H9 (cell line): Measurements from ENCODE around the gene MYCBP2. TPM values are rescaled to one million over a fixed set of nuclear protein-coding genes. Genes with fewer than 3 reads are reported as not detected.

Experiments
- DNase-seq: peaks from one replicate; pipeline ENCODE4 v3.0.0-alpha.2; 2017
- H2AFZ ChIP-seq: one replicate; pipeline ENCODE4 v1.6.1; 2013; ENCODE audit warnings: mild to moderate bottlenecking, low read length, control low read depth, moderate library complexity
- H2AK5ac ChIP-seq: 2 replicates; pipeline ENCODE4 v1.6.1; 2013; ENCODE audit warnings: low read length, control low read depth, mixed read lengths; ENCODE audit not compliant: insufficient read length
- H2BK120ac ChIP-seq: one replicate; pipeline ENCODE4 v1.6.1; 2013; ENCODE audit warnings: low read depth, mild to moderate bottlenecking, low read length, control low read depth, inconsistent platforms; ENCODE audit not compliant: poor library complexity, severe bottlenecking
- H2BK12ac ChIP-seq: 2 replicates; pipeline ENCODE4 v1.6.1; 2013; ENCODE audit warnings: low read length, control low read depth, mixed read lengths, low read depth; ENCODE audit not compliant: insufficient read length
- H2BK15ac ChIP-seq: 2 replicates; pipeline ENCODE4 v1.6.1; 2013; ENCODE audit warnings: low read depth, low read length, control low read depth
- H2BK20ac ChIP-seq: one replicate; pipeline ENCODE4 v1.6.1; 2013; ENCODE audit warnings: low read depth, mild to moderate bottlenecking, low read length, control low read depth, inconsistent platforms; ENCODE audit not compliant: poor library complexity, severe bottlenecking
- H2BK5ac ChIP-seq: 2 replicates; pipeline ENCODE4 v1.6.1; 2013; ENCODE audit warnings: low read length, control low read depth, mixed read lengths; ENCODE audit not compliant: insufficient read length
- H3K14ac ChIP-seq: 2 replicates; pipeline ENCODE4 v1.6.1; 2013; ENCODE audit warnings: low read length, control low read depth; ENCODE audit not compliant: insufficient read depth
- H3K18ac ChIP-seq: 2 replicates; pipeline ENCODE4 v1.6.1; 2013; ENCODE audit warnings: low read depth, mild to moderate bottlenecking, mixed read lengths, low read length, control low read depth; ENCODE audit not compliant: insufficient read length
- H3K23ac ChIP-seq: 2 replicates; pipeline ENCODE4 v1.6.1; 2013; ENCODE audit warnings: low read length, control low read depth, mixed read lengths, low read depth; ENCODE audit not compliant: insufficient read length
- H3K23me2 ChIP-seq: 2 replicates; pipeline ENCODE4 v1.6.1; 2013; ENCODE audit warnings: low read depth, mild to moderate bottlenecking, mixed read lengths, low read length, control low read depth; ENCODE audit not compliant: insufficient read length, poor library complexity, severe bottlenecking
- H3K27ac ChIP-seq: 2 replicates; pipeline ENCODE4 v1.5.1; 2013; ENCODE audit warnings: low read length, control low read depth, mixed read lengths, low read depth; ENCODE audit not compliant: insufficient read length
- H3K27me3 ChIP-seq: 2 replicates; pipeline ENCODE4 v1.6.1; 2013; ENCODE audit warnings: low read length, control low read depth, inconsistent platforms; ENCODE audit not compliant: insufficient read depth
- H3K4ac ChIP-seq: 2 replicates; pipeline ENCODE4 v1.6.1; 2013; ENCODE audit warnings: low read depth, mild to moderate bottlenecking, control low read depth, inconsistent platforms, low read length, moderate library complexity
- H3K4me1 ChIP-seq: 2 replicates; pipeline ENCODE4 v1.6.1; 2013; ENCODE audit warnings: low read length, control low read depth, inconsistent platforms; ENCODE audit not compliant: insufficient read depth
- H3K4me2 ChIP-seq: 2 replicates; pipeline ENCODE4 v1.6.1; 2013; ENCODE audit warnings: low read length, control low read depth, mixed read lengths; ENCODE audit not compliant: insufficient read length, insufficient read depth
- H3K56ac ChIP-seq: 2 replicates; pipeline ENCODE4 v1.6.1; 2013; ENCODE audit warnings: low read depth, mild to moderate bottlenecking, mixed read lengths, low read length, control low read depth; ENCODE audit not compliant: insufficient read length
- H3K79me1 ChIP-seq: 2 replicates; pipeline ENCODE4 v1.6.1; 2013; ENCODE audit warnings: low read depth, mild to moderate bottlenecking, moderate library complexity, low read length, control low read depth, inconsistent platforms; ENCODE audit not compliant: insufficient read depth, poor library complexity, severe bottlenecking
- H3K79me2 ChIP-seq: 2 replicates; pipeline ENCODE4 v1.6.1; 2013; ENCODE audit warnings: low read length, control low read depth, inconsistent platforms; ENCODE audit not compliant: insufficient read depth
- H3K9ac ChIP-seq: 2 replicates; pipeline ENCODE4 v1.6.1; 2013; ENCODE audit warnings: low read length, control low read depth, mixed read lengths; ENCODE audit not compliant: insufficient read length; ENCODE audit errors: extremely low read depth
- H3K9me3 ChIP-seq: one replicate; pipeline ENCODE4 v1.6.1; 2013; ENCODE audit warnings: low read depth, low read length, inconsistent platforms; ENCODE audit not compliant: control insufficient read depth
- H3T11ph ChIP-seq: one replicate; pipeline ENCODE4 v1.6.1; 2013; ENCODE audit warnings: mild to moderate bottlenecking, low read length, control low read depth, inconsistent platforms
- H4K20me1 ChIP-seq: one replicate; pipeline ENCODE4 v1.6.1; 2013; ENCODE audit not compliant: control insufficient read depth, insufficient read length, insufficient read depth
- H4K5ac ChIP-seq: 2 replicates; pipeline ENCODE4 v1.6.1; 2013; ENCODE audit warnings: low read depth, mild to moderate bottlenecking, mixed read lengths, low read length, control low read depth; ENCODE audit not compliant: insufficient read length
- H4K8ac ChIP-seq: replicated peaks from 2 replicates; pipeline ENCODE4 v1.6.1; 2013; ENCODE audit warnings: low read length, control low read depth, mixed read lengths, low read depth; ENCODE audit not compliant: insufficient read length
- H4K91ac ChIP-seq: 2 replicates; pipeline ENCODE4 v1.6.1; 2013; ENCODE audit warnings: low read depth, mild to moderate bottlenecking, moderate library complexity, mixed read lengths, low read length, control low read depth; ENCODE audit not compliant: insufficient read length
- H3K27ac Mint-ChIP-seq, 3 experiments: 2 replicates in 2 of 3; 3 replicates in 1 of 3; pipeline ENCODE4 v1.8.0; 2020 to 2021; ENCODE audit warnings: mixed read lengths in 3 of 3, mild to moderate bottlenecking in 1 of 3, moderate library complexity in 1 of 3
- H3K27me3 Mint-ChIP-seq: 2 replicates; pipeline ENCODE4 v1.8.0; 2021; ENCODE audit warnings: low read depth, mild to moderate bottlenecking, moderate library complexity, mixed read lengths
- H3K36me3 Mint-ChIP-seq, 3 experiments: 2 replicates in 2 of 3; 3 replicates in 1 of 3; pipeline ENCODE4 v1.8.0; 2020 to 2021; ENCODE audit warnings: low read depth in 3 of 3, mixed read lengths in 3 of 3; ENCODE audit not compliant: insufficient read depth in 1 of 3
- H3K4me1 Mint-ChIP-seq, 2 experiments: 2 replicates each; pipeline ENCODE4 v1.8.0; 2020; ENCODE audit warnings: mixed read lengths in 2 of 2
- H3K4me3 Mint-ChIP-seq, 2 experiments: 2 replicates in 1 of 2; 3 replicates in 1 of 2; pipeline ENCODE4 v1.8.0; 2020 to 2021; ENCODE audit warnings: mild to moderate bottlenecking in 2 of 2, mixed read lengths in 2 of 2, moderate library complexity in 1 of 2
- H3K9me3 Mint-ChIP-seq, 2 experiments: 2 replicates in 1 of 2; 3 replicates in 1 of 2; pipeline ENCODE4 v1.8.0; 2020; ENCODE audit warnings: mild to moderate bottlenecking in 2 of 2, mixed read lengths in 2 of 2, moderate library complexity in 1 of 2
- WGBS: extraction: QIAGEN DNeasy Blood & Tissue Kit; methylation state at CpG from one replicate; pipeline ENCODE4 v1.1.7; 2013; ENCODE audit warnings: missing lambda C conversion rate, low lambda C conversion rate, mixed read lengths; ENCODE audit not compliant: insufficient read length; ENCODE audit errors: extremely low coverage; 5-methylcytosine and 5-hydroxymethylcytosine counted together
- total RNA-seq: library from RNA; stranded (reverse); gene quantifications from 2 replicates; pipeline ENCODE4 v1.2.1, GENCODE V29; 2021
- TF ChIP-seq, protein P1 (sequence below): fragments of 200-600 bp; sonication (generic); conservative IDR thresholded peaks from 3 replicates; pipeline ENCODE4 v1.8.0; 2021; ENCODE audit warnings: antibody characterized with exemption, mild to moderate bottlenecking

The MYCBP2 gene
- total RNA-seq, 1 experiment from 2014 or later: 32.0 TPM

- H3K4me3 Mint-ChIP-seq: no peak overlapping the region
- WGBS: no CpG with 5 or more reads among the region's 6 CpGs
- H4K20me1 ChIP-seq: no peaks in the 10 kb centered on the region
- no peaks in the 10 kb centered on the region for H3K4me1 Mint-ChIP-seq
- H2BK12ac ChIP-seq: no peak overlapping the region
- no peaks in the 10 kb centered on the region for H3K9me3 ChIP-seq
- no peak overlapping the region for H4K5ac ChIP-seq
- H2BK5ac ChIP-seq: no peak overlapping the region
- no peak for DNase-seq
- H2BK20ac ChIP-seq: no peak overlapping the region
- H3K4ac ChIP-seq: no peak overlapping the region
- no peak overlapping the region for H2BK15ac ChIP-seq
- no peaks in the 10 kb centered on the region for H3K27me3 ChIP-seq
- no peak overlapping the region for H3K9ac ChIP-seq
- no peak overlapping the region for H3K4me2 ChIP-seq
- H3K56ac ChIP-seq: no peak overlapping the region
- no peak overlapping the region for H2BK120ac ChIP-seq
- no peak overlapping the region for H2AK5ac ChIP-seq
- H3K79me1 ChIP-seq: no peaks in the 10 kb centered on the region
- H3K27ac Mint-ChIP-seq: no peak overlapping the region
- H3K23me2 ChIP-seq: no peaks in the 10 kb centered on the region
- H3T11ph ChIP-seq: no peak overlapping the region
- no peak overlapping the region for H2AFZ ChIP-seq
- no peak overlapping the region for H4K91ac ChIP-seq
- TF ChIP-seq, protein P1, sequence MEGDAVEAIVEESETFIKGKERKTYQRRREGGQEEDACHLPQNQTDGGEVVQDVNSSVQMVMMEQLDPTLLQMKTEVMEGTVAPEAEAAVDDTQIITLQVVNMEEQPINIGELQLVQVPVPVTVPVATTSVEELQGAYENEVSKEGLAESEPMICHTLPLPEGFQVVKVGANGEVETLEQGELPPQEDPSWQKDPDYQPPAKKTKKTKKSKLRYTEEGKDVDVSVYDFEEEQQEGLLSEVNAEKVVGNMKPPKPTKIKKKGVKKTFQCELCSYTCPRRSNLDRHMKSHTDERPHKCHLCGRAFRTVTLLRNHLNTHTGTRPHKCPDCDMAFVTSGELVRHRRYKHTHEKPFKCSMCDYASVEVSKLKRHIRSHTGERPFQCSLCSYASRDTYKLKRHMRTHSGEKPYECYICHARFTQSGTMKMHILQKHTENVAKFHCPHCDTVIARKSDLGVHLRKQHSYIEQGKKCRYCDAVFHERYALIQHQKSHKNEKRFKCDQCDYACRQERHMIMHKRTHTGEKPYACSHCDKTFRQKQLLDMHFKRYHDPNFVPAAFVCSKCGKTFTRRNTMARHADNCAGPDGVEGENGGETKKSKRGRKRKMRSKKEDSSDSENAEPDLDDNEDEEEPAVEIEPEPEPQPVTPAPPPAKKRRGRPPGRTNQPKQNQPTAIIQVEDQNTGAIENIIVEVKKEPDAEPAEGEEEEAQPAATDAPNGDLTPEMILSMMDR: no peak
- no peak overlapping the region for H3K27ac ChIP-seq
- no peaks in the 10 kb centered on the region; a peak in 1 of 7 replicates for H3K36me3 Mint-ChIP-seq
- no peaks in the 10 kb centered on the region; a peak in 1 of 5 replicates for H3K9me3 Mint-ChIP-seq
- H3K18ac ChIP-seq: no peak overlapping the region
- H3K79me2 ChIP-seq: no peaks in the 10 kb centered on the region
- H3K14ac ChIP-seq: no peak overlapping the region
- no peak overlapping the region for H3K23ac ChIP-seq
- no peaks in the 10 kb centered on the region for H3K4me1 ChIP-seq
- peaks cover 2% of the 10 kb centered on the region for H3K27me3 Mint-ChIP-seq
- H4K8ac ChIP-seq: no peak overlapping the region
These were observed 12.1 kb upstream of the MYCBP2 start for GRCh38 chr13:77338961-77339401.
